Right ventricle myocardium inferior (tissue), 1 donor: ENCODE measurements around the gene NTHL1. TPM values are rescaled to one million over a fixed set of nuclear protein-coding genes. Genes with fewer than 3 reads are reported as not detected.

Source experiments
- ATAC-seq: fragments of 200-7000 bp; cut with Tn5 transposase; one replicate; pipeline ENCODE4 v1.9.1; 2020; ENCODE audit warnings: mild to moderate bottlenecking, moderate library complexity
- DNase-seq: peaks from one replicate; pipeline ENCODE4 v3.0.0; 2021; ENCODE audit errors: missing footprints
- intact Hi-C: fragments of 100-400 bp; cut with DNase I; formaldehyde crosslinking; loops from one replicate; pipeline ENCODE4 v1.11.0; 2022
- total RNA-seq: library from RNA; stranded (reverse); fragmentation: NEBNext Ultra II Directional; extraction: Animal tissue kit (Norgen Biotek cat#: 25700); gene quantifications from one replicate; pipeline ENCODE4 v1.2.1, GENCODE V29; 2021
- donor health status: DM: no; HTN: yes; CAD: no; lungs with severe emphysema.

NTHL1 gene
- total RNA-seq, 1 donor from 2014 or later = 23.3 TPM

DNA sequence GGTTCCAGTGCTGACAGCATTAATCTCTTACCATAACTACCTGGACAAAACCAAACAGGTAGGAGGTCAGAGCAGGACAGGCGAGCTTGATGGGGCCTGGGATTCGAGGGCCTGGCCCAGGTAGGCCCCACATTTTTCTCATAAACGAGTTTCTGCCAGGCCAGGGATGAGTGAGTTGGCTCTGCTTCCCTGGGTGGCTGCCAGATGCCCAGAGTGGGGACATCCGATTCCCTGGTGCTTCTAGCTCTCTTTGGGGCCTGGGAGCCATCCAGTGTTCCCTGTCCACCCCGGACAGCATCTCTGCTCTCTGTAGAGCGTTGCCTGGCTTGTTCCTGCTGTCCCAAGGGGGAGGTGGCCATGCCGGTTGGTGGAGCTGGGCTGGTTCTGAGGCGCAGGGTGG, 25.3 kb upstream of the NTHL1 start:
- intact Hi-C loops = no loop called here
- DNase-seq = no peak
- no peak for ATAC-seq

DNA sequence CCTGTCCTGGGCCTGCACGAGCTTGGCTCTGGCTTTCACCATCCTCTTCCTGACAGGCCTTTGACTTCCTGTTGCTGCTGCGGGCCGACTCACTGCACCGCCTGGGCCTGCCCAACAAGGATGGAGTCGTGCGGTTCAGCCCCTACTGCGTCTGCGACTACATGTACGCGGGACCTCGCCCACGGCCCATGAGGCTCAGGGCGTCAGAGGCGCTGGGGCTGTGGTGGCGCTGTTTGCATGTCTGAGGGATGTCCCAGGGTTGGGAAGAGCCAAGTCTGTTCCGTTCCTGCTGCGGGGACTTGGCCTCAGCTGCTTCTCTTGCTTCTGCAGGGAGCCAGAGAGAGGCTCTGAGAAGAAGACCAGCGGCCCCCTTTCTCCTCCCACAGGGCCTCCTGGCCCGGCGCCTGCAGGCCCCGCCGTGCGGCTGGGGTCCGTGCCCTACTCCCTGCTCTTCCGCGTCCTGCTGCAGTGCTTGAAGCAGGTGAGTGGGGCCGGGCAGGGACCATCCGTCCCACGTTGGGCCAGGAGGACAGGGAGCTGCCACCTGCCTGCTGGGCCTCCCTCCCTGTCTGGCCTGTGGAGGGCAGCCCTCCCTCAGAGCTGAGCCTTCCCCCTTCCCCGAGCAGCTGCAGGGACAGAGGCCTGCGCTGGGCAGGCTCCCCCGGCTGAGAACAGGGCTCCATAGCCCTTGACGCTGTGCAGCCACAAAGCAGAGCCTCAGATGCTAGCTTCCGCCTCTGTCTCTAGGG, 24.0 kb upstream of the NTHL1 start:
- intact Hi-C loops = no loop called here
- DNase-seq (no peak), ATAC-seq (peak; percentile 27)

DNA sequence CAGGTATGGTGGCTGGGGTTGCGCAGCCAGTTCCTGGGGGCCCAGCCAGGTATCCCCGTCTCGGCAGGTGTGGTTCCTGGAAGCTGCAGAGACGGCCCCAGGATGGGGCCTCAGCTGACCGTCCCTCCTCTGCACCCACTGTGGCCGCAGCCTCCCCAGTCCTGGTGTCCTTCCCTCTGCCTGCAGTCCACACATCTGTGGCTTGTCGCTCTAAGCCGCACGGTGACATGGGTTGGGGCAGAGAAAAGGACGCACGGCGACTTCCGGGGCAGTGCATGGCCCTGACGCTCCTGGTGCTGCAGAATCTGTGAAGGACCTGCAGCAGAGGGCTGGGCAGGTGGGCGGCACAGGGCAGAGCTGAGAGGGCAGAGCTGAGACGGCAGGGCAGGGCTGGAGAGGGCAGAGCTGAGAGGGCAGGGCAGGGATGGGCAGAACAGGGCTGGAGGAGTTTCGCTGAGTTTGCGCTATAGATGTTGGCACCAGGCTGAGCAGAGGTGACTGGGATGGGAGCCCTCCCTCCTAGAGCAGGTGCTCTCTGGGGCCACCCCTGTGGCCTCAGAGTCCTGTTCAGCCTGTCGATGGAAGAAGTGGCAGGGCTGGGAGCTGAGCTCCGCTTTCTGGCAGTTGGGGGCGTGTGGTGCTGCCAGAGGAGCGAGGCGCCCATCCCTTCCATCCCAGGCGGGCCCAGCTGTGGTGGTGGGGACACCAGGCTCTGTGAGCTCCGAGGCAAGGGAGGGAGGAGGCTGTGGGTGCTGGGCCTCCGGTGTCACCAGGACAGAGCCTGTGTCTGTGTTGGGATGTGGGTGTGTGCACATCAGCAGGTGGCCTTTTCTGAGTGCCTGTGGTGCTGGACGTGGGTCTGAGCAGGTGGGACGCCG, 23.2 kb upstream of the NTHL1 start:
- intact Hi-C loops = no loop called here
- ATAC-seq (no peak), DNase-seq (no peak)

DNA sequence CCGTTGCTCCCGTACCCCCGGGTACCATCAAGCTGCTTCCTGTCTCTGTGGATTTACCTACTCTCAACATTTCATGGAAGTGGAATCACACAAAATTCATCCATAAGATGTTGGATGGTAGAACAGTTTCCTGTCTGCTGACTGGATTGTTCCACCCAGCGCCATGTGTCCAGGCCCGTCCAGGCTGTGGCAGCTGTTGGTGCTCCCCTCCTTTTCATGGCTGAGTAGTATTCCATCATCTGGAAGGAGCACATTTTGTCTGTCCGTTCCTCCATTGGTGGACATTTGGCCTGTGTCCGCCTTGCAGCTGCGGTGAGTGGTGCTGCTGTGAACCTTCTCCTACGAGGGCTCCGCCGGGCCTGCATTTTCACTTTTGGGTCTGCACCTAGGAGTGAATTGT, 18.5 kb upstream of the NTHL1 start:
- ATAC-seq = no peak
- intact Hi-C loops = no loop called here

DNA sequence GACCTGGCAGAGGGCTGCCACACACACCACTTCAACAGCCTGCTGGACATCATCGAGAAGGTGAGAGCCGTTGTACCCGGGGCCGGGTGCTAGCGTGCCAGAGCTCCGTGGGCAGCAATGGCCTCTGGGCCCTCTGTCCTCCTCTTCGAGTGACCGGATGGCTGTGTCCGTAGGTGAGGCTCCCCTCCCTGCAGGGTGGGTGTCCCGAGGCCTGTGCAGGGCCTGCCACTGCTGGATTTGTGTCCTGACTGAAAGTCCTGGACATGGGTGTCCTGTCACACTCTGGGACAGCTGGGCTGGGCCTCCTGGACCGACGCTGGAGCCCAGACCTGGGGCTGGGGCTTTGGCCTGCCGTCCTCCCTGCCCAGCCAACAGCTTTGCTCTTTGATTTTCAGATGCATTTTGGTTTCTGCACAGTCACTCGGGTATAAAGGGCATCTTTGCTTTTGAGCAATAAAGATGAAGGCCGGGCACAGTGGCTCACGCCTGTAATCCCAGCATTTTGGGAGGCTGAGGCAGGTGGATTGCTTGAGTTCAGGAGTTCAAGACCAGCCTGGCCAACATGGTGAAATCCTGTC, 16.8 kb upstream of the NTHL1 start:
- no peak for ATAC-seq
- DNase-seq = no peak
- intact Hi-C loops = no loop called here

More for the DNA sequence above, 18.5 kb upstream of the NTHL1 start:
- no peak for DNase-seq

DNA sequence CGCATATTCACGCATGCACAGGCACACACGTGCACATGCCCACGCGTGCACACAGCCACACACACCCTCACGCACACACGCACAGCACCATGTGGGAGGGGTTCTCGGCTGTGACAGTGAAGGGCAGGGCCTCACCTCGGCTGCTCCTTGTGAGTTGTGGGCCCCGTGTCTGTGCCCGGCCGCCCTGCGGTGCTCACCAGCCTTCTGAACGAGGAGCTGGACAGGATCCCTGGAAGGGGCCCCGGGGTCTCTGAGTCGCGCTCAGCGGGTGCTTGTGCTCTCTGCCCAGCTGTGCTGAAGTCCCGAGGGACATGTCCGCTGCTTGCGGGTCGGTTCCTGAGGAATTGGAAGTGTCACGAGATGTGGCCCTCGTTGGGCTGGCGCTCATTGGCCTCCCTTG, 16.2 kb upstream of the NTHL1 start:
- intact Hi-C loops = no loop called here
- ATAC-seq (no peak), DNase-seq (no peak)

DNA sequence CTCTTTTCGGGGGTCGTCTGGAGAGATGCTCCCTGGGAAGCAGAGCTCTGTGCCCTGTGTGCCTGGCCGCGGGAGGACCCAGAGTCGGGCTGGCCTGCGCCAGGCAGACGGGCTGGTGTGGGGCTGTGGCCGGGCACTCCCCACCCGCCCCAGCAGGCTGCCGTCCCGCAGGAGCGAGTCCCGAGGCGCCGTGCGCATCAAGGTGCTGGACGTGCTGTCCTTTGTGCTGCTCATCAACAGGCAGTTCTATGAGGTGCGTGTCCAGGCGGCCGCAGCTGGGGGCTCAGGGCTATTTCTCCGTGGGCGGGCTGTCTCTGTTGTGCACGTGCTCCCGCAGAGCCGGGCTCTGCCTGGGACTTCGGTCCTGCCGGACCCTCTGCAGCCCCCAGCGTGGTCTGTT, 15.2 kb upstream of the NTHL1 start:
- DNase-seq (no peak), ATAC-seq (no peak)
- intact Hi-C loops = no loop called here

DNA sequence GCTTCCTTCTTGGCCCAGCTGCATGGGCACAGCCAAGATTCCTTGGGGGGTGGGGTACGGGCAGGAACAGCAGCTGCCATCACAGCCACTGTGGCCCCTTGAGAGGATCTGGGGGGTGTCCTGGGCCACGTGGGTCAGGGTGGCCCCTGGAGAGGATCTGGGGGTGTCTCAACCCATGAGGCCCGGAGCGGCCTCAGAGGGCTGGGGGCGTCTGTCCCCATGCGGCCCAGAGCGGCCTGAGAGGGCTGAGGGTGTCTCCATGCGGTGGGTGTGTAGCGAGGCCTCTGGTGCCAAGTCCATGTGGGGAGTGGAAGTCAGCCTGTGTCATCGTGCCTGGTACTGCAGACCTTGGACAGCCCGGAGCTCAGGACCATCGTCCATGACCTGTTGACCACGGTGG, 13.9 kb upstream of the NTHL1 start:
- no peak for DNase-seq
- intact Hi-C loops = no loop called here
- ATAC-seq = no peak

DNA sequence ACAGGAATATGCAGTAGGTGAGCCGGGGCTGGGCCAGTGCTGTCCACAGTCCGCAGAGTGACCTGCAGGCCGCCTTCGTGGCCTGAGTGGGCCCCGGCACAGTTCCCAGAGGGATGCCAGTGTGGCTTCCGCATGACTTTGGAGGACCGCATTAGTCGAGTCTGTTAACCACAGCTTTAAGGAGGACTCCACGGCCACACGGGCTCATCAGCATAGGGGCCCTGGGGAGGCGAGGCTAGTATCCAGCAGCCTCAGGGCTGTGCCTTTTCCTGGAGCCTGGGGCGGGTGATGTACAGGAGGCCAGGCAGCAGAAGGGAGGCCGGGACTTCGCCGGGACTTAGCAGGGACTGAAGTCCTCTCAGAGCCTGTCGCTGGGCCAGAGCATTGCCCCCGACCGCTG, 13.4 kb upstream of the NTHL1 start:
- no peak for ATAC-seq
- no peak for DNase-seq
- intact Hi-C loops = no loop called here

DNA sequence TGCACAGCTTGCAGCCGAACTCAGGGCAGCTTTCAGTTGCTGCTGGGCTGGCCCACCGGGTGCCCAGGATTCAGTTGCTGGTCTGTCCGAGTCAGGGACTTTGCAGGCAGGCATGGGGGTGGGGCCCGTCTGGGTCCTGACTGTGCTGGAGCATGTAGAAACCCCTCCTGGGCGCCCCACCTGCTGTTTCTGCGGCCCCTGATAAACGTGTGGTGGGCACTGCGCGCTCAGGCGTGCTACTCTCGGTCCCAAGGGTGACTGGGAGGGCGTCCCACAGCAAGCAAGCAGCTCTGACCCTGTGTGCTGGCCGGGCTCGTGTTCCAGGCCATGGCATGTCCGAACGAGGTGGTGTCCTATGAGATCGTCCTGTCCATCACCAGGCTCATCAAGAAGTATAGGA, 12.7 kb upstream of the NTHL1 start:
- ATAC-seq (no peak), DNase-seq (no peak)
- intact Hi-C loops = no loop called here

DNA sequence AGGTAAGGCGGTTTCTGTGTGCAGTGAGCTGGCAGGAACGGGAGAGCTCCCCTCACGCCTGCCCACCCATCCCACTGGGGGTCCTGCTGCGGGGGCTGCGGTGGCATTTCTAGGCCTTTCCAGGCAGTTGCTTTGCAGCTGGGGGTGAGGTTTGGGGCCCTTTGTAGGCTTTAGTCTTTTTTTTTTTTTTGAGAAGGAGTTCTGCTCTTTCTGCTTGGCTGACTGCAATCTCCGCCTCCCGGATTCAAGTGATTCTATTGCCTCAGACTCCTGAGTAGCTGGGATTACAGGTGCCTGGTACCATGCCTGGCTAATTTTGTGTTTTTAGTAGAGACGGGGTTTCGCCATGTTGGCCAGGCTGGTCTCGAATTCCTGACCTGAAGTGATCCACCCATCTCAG, 11.2 kb upstream of the NTHL1 start:
- intact Hi-C loops = no loop called here
- DNase-seq (no peak), ATAC-seq (no peak)

DNA sequence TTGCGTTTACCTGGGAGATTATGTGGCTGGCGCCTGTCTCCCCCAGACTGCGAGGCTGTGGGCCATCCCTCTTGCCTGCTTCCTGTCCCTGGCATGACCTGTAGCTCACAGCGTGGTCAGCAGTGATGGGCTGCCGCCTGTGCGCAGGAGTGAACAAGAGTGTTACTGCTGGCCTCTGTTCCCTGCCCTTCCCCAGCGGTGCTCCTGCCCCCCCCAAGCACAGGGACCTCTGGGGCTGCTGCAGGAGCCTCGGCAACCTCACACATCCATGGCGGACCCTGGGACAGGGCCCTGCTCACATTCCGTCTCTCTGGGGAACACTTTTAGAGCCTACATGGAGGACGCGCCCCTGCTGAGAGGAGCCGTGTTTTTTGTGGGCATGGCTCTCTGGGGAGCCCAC, 10.8 kb upstream of the NTHL1 start:
- intact Hi-C loops = no loop called here
- ATAC-seq (no peak), DNase-seq (no peak)

DNA sequence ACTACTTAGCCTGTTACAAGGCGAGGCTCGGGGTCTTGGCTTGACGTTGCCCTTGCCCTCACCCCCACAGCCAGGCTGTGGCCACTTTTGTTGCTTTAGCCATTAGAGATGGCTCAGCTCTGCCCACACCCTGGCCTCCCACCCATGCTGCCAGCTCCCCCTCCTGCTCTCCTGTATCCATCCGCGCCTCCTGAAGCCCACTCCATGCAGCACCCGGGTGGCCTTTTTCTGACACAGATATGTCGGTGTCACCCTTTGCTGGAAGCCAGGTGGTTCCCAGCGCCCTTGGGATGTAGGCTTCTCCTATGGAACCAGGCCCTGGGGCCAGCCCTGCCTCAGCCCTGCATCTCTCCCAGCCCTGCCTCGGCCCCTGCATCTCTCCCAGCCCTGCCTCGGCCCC, 9.8 kb upstream of the NTHL1 start:
- intact Hi-C loops = no loop called here
- ATAC-seq (no peak), DNase-seq (no peak)

DNA sequence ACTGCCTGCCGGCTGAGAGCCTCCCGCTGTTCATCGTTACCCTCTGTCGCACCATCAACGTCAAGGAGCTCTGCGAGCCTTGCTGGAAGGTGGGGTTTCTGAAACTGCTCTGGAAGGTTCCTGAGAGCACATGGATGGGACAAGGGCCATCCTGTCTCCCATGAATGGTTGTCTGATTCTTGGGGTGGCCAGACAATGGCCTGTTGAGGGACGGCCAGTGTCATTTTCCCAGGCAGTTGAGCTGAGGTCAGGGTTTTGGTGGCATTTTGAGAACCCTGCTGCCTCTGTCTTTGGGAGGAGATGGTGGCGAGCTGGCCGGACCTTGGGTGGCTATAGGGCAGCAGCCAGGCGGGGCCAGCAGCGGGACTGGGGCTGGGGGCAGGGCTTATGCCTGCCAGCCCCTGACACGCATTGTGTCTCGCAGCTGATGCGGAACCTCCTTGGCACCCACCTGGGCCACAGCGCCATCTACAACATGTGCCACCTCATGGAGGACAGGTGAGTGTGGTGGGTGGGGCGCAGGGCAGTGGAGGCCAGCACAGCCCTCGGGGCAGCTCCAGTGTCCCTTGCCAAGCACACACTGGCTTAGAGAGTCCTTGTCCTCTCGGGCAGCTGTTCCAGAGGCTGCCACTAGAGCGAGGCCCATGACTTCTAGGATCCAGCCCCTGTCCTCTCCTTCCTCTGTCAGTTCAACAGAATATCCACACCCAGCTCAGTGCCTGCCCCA, 9.2 kb upstream of the NTHL1 start:
- DNase-seq (no peak), ATAC-seq (no peak)
- intact Hi-C loops = loop anchor here (1.0 kb wide), 1 partner anchor 34 kb away; no protein-coding TSS in a partner anchor

DNA sequence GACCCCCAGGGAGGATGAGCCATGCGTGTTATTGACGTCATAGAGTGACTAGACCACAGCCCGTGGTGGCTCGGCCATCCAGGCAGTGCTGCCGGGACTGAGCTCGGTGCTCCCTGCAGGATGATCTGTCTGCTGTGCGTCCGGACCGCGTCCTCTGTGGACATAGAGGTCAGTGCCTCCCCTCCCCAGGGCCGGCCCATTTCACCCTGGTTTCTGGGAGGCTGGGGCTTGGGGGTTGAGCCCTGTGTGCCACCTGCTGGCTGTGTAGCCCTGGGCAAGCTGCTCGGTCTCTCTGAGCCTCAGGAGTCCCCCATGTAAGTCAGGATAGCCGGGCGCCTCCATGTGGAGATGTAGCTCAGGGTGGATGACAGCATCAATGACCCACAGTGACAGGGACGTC, 8.4 kb upstream of the NTHL1 start:
- intact Hi-C loops = loop anchor here (1.0 kb wide), 1 partner anchor 33 kb away; no protein-coding TSS in a partner anchor
- DNase-seq (no peak), ATAC-seq (peak; percentile 27)

DNA sequence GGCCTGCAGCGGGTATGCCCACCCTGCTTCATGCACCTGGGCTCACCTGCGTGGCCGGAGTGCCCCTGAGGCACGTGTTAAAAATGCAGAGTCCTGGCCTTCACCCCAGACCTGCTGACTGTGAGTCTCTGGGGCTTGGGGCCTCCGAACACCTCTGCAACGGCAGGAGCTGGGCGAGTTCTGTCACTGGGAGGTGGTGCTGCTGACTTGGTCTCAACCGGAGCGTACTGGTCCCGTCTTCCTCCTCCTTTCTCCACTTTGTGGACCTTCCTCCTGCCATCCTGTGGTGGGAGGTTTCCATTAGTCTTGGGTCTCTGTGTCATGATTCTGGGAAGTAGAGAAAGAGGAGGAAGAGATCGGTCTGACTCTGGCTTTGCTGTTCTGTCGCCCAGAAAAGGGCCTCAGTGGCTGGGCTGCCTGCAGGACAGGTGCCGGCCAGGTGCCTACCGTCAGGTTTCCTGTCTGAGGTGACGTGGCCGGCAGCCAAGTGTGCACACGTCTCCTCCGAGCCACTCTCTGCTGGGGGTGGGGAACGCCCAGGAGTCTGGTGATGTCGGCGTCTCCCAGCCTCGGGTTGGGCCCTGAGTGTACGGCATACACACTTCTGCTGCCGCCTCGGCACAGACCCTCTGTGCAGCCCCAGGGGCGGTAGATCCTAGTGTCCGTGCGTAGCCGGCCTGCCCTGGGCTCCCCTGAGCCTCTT, 7.1 kb upstream of the NTHL1 start:
- DNase-seq (no peak), ATAC-seq (no peak)
- intact Hi-C loops = no loop called here

DNA sequence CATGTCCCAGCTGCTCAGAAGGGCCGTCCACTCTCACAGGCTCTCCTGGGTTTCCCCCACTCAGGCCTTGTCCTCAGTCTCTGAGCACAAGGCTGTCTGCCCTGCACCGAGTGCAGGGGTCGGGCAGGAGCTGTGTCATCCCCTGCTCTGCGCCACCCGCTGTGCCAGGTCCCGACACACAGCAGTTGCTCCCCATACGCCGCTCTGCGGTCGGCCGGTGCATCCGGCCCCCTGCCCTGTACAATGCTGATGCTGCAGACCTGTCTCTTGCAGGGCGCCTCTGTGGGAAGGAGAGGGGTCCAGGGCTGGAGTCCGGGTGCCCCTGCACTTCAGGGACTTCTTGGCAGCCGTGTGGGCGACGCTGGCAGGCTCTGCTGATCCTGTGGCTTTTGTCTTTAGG, 6.3 kb upstream of the NTHL1 start:
- intact Hi-C loops = no loop called here
- ATAC-seq (no peak), DNase-seq (no peak)

DNA sequence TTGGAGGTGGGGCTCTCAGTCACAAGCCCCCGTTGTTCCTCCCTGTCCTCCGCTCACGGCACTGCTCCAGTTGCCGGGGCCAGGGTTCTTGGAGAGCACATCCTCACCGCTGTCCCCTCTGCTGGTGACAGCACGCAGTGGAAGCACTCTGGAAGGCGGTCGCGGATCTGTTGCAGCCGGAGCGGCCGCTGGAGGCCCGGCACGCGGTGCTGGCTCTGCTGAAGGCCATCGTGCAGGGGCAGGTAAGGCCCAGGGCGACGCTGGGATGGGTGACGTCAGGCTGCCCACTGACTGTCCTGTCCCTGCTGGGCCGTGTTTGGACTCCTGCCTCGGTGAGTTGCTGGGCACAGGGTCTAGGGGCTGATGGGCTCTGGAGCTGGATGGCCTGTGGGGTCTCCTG, 5.6 kb upstream of the NTHL1 start:
- ATAC-seq = no peak
- intact Hi-C loops = no loop called here

DNA sequence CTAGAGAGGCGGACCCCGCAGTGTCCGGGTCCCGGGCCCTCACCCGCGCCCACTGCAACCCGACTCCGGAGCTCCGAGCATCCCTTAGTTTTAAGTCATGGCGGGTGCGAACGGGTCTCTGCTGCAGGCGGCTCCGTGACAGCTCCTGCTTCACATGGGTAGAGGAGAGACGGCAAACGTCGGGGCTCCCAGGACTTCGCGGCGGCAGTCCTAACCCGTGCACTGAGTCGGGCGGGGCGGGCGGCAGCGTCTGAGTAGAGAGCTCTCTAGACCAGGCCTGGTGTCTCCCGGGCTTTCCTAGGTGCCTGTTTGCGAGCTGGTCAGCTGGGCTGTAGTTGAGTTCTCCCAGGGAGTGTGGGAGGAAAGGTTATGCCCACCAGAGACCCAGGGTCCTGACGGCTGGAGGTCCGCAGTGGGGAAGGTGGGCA, 496 bp upstream of the NTHL1 start:
- intact Hi-C loops = loop anchor here (5.0 kb wide), 1 partner anchor 74 kb away; no protein-coding TSS in a partner anchor
- no peak for DNase-seq
- ATAC-seq = no peak

More for the DNA sequence above, 5.6 kb upstream of the NTHL1 start:
- no peak for DNase-seq
